GM23338 (cell line): ENCODE results near the gene RPS2. TPM values are rescaled to one million over a fixed set of nuclear protein-coding genes. Genes with fewer than 3 reads are reported as not detected.

Source experiments
- ATAC-seq: fragments of 200-7000 bp; cut with Tn5 transposase; 3 replicates; pipeline ENCODE4 v1.9.1; 2020
- DNase-seq: peaks from one replicate; pipeline ENCODE4 v3.0.0-alpha.2; 2015; ENCODE audit warnings: low spot score
- H2AFZ ChIP-seq: fragments of 200-600 bp; sonication (generic); 2 replicates; pipeline ENCODE4 v1.8.0; 2016; ENCODE audit warnings: antibody characterized with exemption, mild to moderate bottlenecking, moderate library complexity
- H3F3A ChIP-seq: fragments of 200-600 bp; sonication (generic); replicated peaks from 2 replicates; pipeline ENCODE4 v1.8.0; 2017; ENCODE audit warnings: antibody characterized with exemption, mixed run types, low read depth
- H3K27ac ChIP-seq: fragments of 200-600 bp; sonication (generic); 2 replicates; pipeline ENCODE4 v1.6.1; 2016; ENCODE audit warnings: low read depth
- H3K27me3 ChIP-seq: fragments of 200-600 bp; sonication (generic); 2 replicates; pipeline ENCODE4 v1.8.0; 2016; ENCODE audit warnings: mild to moderate bottlenecking, mixed run types, moderate library complexity; ENCODE audit not compliant: insufficient read depth
- H3K36me3 ChIP-seq: fragments of 200-600 bp; sonication (generic); 2 replicates; pipeline ENCODE4 v1.8.0; 2016; ENCODE audit warnings: mild to moderate bottlenecking; ENCODE audit not compliant: insufficient read depth
- H3K4me1 ChIP-seq: fragments of 200-600 bp; sonication (generic); 2 replicates; pipeline ENCODE4 v1.8.0; 2016; ENCODE audit warnings: mild to moderate bottlenecking, moderate library complexity; ENCODE audit not compliant: insufficient read depth
- H3K4me2 ChIP-seq: fragments of 200-600 bp; sonication (generic); 2 replicates; pipeline ENCODE4 v1.7.1; 2017; ENCODE audit warnings: mixed run types
- H3K4me3 ChIP-seq: fragments of 200-600 bp; sonication (generic); 2 replicates; pipeline ENCODE4 v1.6.1; 2016; ENCODE audit warnings: mixed run types
- H3K79me2 ChIP-seq: fragments of 200-600 bp; sonication (generic); replicated peaks from 2 replicates; pipeline ENCODE4 v1.8.0; 2017; ENCODE audit warnings: mild to moderate bottlenecking; ENCODE audit not compliant: insufficient read depth
- H3K9me2 ChIP-seq: fragments of 200-600 bp; sonication (generic); 2 replicates; pipeline ENCODE4 v1.8.0; 2017; ENCODE audit not compliant: insufficient read depth
- H4K20me1 ChIP-seq: fragments of 200-600 bp; sonication (generic); replicated peaks from 2 replicates; pipeline ENCODE4 v1.8.0; 2017; ENCODE audit warnings: mild to moderate bottlenecking; ENCODE audit not compliant: insufficient read depth
- H3K27ac Mint-ChIP-seq: 2 replicates; pipeline ENCODE4 v1.8.0; 2020; ENCODE audit warnings: inconsistent platforms, mild to moderate bottlenecking, moderate library complexity, mixed read lengths
- H3K27me3 Mint-ChIP-seq: 3 replicates; pipeline ENCODE4 v1.8.0; 2022; ENCODE audit warnings: low read depth, mild to moderate bottlenecking, moderate library complexity, mixed read lengths, inconsistent platforms; ENCODE audit not compliant: insufficient read depth, poor library complexity
- H3K36me3 Mint-ChIP-seq: 3 replicates; pipeline ENCODE4 v1.8.0; 2021; ENCODE audit warnings: low read depth, mild to moderate bottlenecking, inconsistent platforms, moderate library complexity, mixed read lengths
- H3K4me1 Mint-ChIP-seq: 3 replicates; pipeline ENCODE4 v1.8.0; 2020; ENCODE audit warnings: mild to moderate bottlenecking, inconsistent platforms, mixed read lengths
- H3K4me3 Mint-ChIP-seq: 3 replicates; pipeline ENCODE4 v1.8.0; 2021; ENCODE audit warnings: moderate library complexity, mild to moderate bottlenecking, inconsistent platforms, mixed read lengths
- H3K9me3 Mint-ChIP-seq: 3 replicates; pipeline ENCODE4 v1.8.0; 2020; ENCODE audit warnings: moderate library complexity, mild to moderate bottlenecking, inconsistent platforms, mixed read lengths
- CREB1 ChIP-seq: fragments of 250-450 bp; sonication (Bioruptor Pico); IDR thresholded peaks from 2 replicates; pipeline ENCODE4 v1.5.0; 2020; ENCODE audit warnings: low read depth, mild to moderate bottlenecking, moderate library complexity
- EZH2phosphoT487 ChIP-seq: fragments of 200-600 bp; sonication (generic); IDR thresholded peaks from one replicate; pipeline ENCODE4 v1.8.1; 2018; ENCODE audit warnings: antibody characterized with exemption; ENCODE audit not compliant: unreplicated experiment
- POLR2AphosphoS5 ChIP-seq: IDR thresholded peaks from 2 replicates; pipeline ENCODE4 v1.6.1; 2016; ENCODE audit warnings: antibody characterized with exemption, low read depth
- STAT1 ChIP-seq: IDR thresholded peaks from one replicate; pipeline ENCODE4 v1.6.1; 2016; ENCODE audit warnings: antibody characterized with exemption; ENCODE audit not compliant: unreplicated experiment
- ZNF331 ChIP-seq: fragments of 250-450 bp; sonication (Bioruptor Pico); IDR thresholded peaks from 2 replicates; pipeline ENCODE4 v1.5.0; 2020; ENCODE audit warnings: low read depth, mild to moderate bottlenecking, moderate library complexity
- ZNF462 ChIP-seq: fragments of 250-450 bp; sonication (Bioruptor Pico); IDR thresholded peaks from 2 replicates; pipeline ENCODE4 v1.5.0; 2020; ENCODE audit warnings: mild to moderate bottlenecking, moderate library complexity
- polyA plus RNA-seq: library from polyadenylated mRNA; unstranded; fragments of >200 nt; fragmentation: Nextera tagmentation; extraction: Ambion mirVana; gene quantifications from 2 replicates; pipeline ENCODE4 v1.2.1, GENCODE V29; 2016
- total RNA-seq: library from RNA; depleted of rRNA; stranded (reverse); fragments of >200 nt; shearing (Covaris generic); gene quantifications from 2 replicates; pipeline ENCODE4 v1.2.3, GENCODE V29; 2014
- TF ChIP-seq, protein P1 (sequence below), 2 experiments: fragments of 200-600 bp in 1 of 2; sonication (generic) in 1 of 2; conservative IDR thresholded peaks; 2 replicates each; pipeline versions ENCODE4 v1.5.1 to v1.6.1; 2016 to 2017; ENCODE audit warnings: antibody characterized with exemption in 2 of 2, low read depth in 2 of 2, mild to moderate bottlenecking in 2 of 2, moderate library complexity in 1 of 2

The RPS2 gene
- total and polyA plus RNA-seq, 2 experiments from 2014 or later = 3,786 to 3,992 TPM

GRCh38 chr16:1990101-1990350, 25.4 kb upstream of the RPS2 start (continued):
- TF ChIP-seq ZNF462 (CRISPR knock-in tag) (no peak), CREB1 (CRISPR knock-in tag) (no peak), ZNF331 (CRISPR knock-in tag) (no peak)

GRCh38 chr16:1989209-1990100, 24.8 kb upstream of the RPS2 start, which contains the start of gene SYNGR3:
SYNGR3 (plus strand) TSS chr16:1989970; CDS start chr16:1990103, 133 bp downstream.
- H3K27me3 Mint-ChIP-seq = peaks cover 46% of the 10 kb centered on the region
- Histone ChIP-seq H3K27ac (no peak within 1 kb of the TSS), H3F3A (peaks cover 26% of the 10 kb centered on the region), H3K27me3 (peaks cover 33% of the 10 kb centered on the region), H4K20me1 (no peaks in the 10 kb centered on the region; the same call in 1 of the 2 replicates), H3K9me2 (no peaks in the 10 kb centered on the region), H3K36me3 (no peaks in the 10 kb centered on the region), H3K4me1 (peaks cover 12% of the 10 kb centered on the region; the same call in 1 of the 2 replicates), H2AFZ (peak within 1 kb of the TSS; percentile 93), H3K4me3 (peak within 1 kb of the TSS; percentile 86), H3K4me2 (peak within 1 kb of the TSS; percentile 97), H3K79me2 (peaks cover 9% of the 10 kb centered on the region)
- peaks cover 20% of the 10 kb centered on the region for H3K36me3 Mint-ChIP-seq
- no peak within 1 kb of the TSS for H3K27ac Mint-ChIP-seq
- ATAC-seq = no peak; the same call in 2 of the 3 replicates
- no peaks in the 10 kb centered on the region for H3K9me3 Mint-ChIP-seq
- DNase-seq = peak; percentile 62
- peak within 1 kb of the TSS; percentile 74 for H3K4me3 Mint-ChIP-seq
- peaks cover 19% of the 10 kb centered on the region for H3K4me1 Mint-ChIP-seq
- TF ChIP-seq EZH2phosphoT487 = no peak
- no peak for TF ChIP-seq STAT1
- no peak for TF ChIP-seq POLR2AphosphoS5
- TF ChIP-seq, protein P1, sequence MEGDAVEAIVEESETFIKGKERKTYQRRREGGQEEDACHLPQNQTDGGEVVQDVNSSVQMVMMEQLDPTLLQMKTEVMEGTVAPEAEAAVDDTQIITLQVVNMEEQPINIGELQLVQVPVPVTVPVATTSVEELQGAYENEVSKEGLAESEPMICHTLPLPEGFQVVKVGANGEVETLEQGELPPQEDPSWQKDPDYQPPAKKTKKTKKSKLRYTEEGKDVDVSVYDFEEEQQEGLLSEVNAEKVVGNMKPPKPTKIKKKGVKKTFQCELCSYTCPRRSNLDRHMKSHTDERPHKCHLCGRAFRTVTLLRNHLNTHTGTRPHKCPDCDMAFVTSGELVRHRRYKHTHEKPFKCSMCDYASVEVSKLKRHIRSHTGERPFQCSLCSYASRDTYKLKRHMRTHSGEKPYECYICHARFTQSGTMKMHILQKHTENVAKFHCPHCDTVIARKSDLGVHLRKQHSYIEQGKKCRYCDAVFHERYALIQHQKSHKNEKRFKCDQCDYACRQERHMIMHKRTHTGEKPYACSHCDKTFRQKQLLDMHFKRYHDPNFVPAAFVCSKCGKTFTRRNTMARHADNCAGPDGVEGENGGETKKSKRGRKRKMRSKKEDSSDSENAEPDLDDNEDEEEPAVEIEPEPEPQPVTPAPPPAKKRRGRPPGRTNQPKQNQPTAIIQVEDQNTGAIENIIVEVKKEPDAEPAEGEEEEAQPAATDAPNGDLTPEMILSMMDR (conservative IDR thresholded peaks at IDR 0.05; ENCODE audit: low read depth in 2 of 2) = no peak
- no peak for TF ChIP-seq ZNF331 (CRISPR knock-in tag)
- no peak for TF ChIP-seq CREB1 (CRISPR knock-in tag)
